ENCODE data around the gene MISP3. TPM values are rescaled to one million over a fixed set of nuclear protein-coding genes. Genes with fewer than 3 reads are reported as not detected.
A peak's percentile ranks its signal among the peaks of the same experiment; 100 is the strongest.

MISP3 gene
- total and polyA plus RNA-seq, 2 experiments from 2014 or later = 1.9 to 2.4 TPM

- no peak for TF ChIP-seq CTCF (conservative IDR thresholded peaks at IDR 0.05; ENCODE audit: low read depth in 2 of 2)
- TF ChIP-seq, protein P1, sequence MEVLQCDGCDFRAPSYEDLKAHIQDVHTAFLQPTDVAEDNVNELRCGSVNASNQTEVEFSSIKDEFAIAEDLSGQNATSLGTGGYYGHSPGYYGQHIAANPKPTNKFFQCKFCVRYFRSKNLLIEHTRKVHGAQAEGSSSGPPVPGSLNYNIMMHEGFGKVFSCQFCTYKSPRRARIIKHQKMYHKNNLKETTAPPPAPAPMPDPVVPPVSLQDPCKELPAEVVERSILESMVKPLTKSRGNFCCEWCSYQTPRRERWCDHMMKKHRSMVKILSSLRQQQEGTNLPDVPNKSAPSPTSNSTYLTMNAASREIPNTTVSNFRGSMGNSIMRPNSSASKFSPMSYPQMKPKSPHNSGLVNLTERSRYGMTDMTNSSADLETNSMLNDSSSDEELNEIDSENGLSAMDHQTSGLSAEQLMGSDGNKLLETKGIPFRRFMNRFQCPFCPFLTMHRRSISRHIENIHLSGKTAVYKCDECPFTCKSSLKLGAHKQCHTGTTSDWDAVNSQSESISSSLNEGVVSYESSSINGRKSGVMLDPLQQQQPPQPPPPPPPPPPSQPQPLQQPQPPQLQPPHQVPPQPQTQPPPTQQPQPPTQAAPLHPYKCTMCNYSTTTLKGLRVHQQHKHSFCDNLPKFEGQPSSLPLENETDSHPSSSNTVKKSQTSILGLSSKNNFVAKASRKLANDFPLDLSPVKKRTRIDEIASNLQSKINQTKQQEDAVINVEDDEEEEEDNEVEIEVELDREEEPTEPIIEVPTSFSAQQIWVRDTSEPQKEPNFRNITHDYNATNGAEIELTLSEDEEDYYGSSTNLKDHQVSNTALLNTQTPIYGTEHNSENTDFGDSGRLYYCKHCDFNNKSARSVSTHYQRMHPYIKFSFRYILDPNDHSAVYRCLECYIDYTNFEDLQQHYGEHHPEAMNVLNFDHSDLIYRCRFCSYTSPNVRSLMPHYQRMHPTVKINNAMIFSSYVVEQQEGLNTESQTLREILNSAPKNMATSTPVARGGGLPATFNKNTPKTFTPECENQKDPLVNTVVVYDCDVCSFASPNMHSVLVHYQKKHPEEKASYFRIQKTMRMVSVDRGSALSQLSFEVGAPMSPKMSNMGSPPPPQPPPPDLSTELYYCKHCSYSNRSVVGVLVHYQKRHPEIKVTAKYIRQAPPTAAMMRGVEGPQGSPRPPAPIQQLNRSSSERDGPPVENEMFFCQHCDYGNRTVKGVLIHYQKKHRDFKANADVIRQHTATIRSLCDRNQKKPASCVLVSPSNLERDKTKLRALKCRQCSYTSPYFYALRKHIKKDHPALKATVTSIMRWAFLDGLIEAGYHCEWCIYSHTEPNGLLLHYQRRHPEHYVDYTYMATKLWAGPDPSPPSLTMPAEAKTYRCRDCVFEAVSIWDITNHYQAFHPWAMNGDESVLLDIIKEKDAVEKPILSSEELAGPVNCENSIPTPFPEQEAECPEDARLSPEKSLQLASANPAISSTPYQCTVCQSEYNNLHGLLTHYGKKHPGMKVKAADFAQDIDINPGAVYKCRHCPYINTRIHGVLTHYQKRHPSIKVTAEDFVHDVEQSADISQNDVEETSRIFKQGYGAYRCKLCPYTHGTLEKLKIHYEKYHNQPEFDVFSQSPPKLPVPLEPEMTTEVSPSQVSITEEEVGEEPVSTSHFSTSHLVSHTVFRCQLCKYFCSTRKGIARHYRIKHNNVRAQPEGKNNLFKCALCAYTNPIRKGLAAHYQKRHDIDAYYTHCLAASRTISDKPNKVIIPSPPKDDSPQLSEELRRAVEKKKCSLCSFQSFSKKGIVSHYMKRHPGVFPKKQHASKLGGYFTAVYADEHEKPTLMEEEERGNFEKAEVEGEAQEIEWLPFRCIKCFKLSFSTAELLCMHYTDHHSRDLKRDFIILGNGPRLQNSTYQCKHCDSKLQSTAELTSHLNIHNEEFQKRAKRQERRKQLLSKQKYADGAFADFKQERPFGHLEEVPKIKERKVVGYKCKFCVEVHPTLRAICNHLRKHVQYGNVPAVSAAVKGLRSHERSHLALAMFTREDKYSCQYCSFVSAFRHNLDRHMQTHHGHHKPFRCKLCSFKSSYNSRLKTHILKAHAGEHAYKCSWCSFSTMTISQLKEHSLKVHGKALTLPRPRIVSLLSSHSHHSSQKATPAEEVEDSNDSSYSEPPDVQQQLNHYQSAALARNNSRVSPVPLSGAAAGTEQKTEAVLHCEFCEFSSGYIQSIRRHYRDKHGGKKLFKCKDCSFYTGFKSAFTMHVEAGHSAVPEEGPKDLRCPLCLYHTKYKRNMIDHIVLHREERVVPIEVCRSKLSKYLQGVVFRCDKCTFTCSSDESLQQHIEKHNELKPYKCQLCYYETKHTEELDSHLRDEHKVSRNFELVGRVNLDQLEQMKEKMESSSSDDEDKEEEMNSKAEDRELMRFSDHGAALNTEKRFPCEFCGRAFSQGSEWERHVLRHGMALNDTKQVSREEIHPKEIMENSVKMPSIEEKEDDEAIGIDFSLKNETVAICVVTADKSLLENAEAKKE (CRISPR knock-in tag; IDR thresholded peaks at IDR 0.05) = no peak
Observed at GRCh38 chr19:14056069-14056666, 16.4 kb upstream of the MISP3 start (continued).

GRCh38 chr19:14056741-14057356 lies 15.7 kb upstream of the MISP3 start:
- H3K4me2 ChIP-seq = peak overlapping the region; percentile 83
- Mint-ChIP-seq H3K9me3 (no peaks in the 10 kb centered on the region; the same call in 2 of the 3 replicates), H3K4me1 (peaks cover 14% of the 10 kb centered on the region), H3K27me3 (ENCODE audit: insufficient read depth, low read depth, poor library complexity) (peaks cover 34% of the 10 kb centered on the region), H3K4me3 (peak overlapping the region; percentile 78), H3K36me3 (ENCODE audit: low read depth) (peaks cover 16% of the 10 kb centered on the region), H3K27ac (no peak overlapping the region)
- H3K27ac ChIP-seq (ENCODE audit: low read depth) = no peak overlapping the region
- DNase-seq (ENCODE audit: low spot score) (peak; percentile 43), ATAC-seq (peak; percentile 45)
- H2AFZ ChIP-seq = peak overlapping the region; percentile 80; the same call in 1 of the 2 replicates
- peaks cover 25% of the 10 kb centered on the region for H3K27me3 ChIP-seq (ENCODE audit: insufficient read depth)
- no peaks in the 10 kb centered on the region; the same call in 1 of the 2 replicates for H4K20me1 ChIP-seq (replicated peaks; ENCODE audit: insufficient read depth)
- peak overlapping the region; percentile 74 for H3K4me3 ChIP-seq
- H3K4me1 ChIP-seq (ENCODE audit: insufficient read depth) = peaks cover 8% of the 10 kb centered on the region; the same call in 1 of the 2 replicates
- H3K9me2 ChIP-seq (ENCODE audit: insufficient read depth) = no peaks in the 10 kb centered on the region
- H3F3A ChIP-seq (replicated peaks; ENCODE audit: low read depth) = no peaks in the 10 kb centered on the region; the same call in 1 of the 2 replicates
- H3K79me2 ChIP-seq (replicated peaks; ENCODE audit: insufficient read depth) = no peaks in the 10 kb centered on the region
- H3K36me3 ChIP-seq (ENCODE audit: insufficient read depth) = no peaks in the 10 kb centered on the region
- peak; percentile 15 to 53; a peak in 2 of 4 replicates for TF ChIP-seq CTCF (conservative IDR thresholded peaks at IDR 0.05; ENCODE audit: low read depth in 2 of 2)

Data from GM23338 (cell line).